ENCODE measurements around the gene TAF3.

DNA sequence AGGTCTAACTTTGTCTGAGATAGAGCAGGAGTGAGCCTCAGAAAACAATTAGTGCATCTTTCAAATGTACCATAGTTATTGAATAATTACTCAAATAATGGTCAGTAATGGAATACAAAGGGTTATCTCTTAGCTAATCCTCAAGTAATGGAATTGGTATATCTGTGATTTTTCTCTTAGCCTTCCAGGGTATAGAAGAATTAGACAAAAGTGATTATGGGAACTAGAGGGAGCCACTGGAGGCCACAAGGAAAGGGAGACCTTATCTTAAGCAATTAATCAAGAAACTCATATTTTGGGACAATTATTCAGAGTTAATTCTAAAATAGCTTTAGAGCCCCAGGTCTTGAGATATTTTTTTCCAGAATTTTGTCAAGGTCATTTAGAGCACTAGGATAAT lies 126.2 kb downstream of the TAF3 start:
- TF ChIP-seq, protein P1, sequence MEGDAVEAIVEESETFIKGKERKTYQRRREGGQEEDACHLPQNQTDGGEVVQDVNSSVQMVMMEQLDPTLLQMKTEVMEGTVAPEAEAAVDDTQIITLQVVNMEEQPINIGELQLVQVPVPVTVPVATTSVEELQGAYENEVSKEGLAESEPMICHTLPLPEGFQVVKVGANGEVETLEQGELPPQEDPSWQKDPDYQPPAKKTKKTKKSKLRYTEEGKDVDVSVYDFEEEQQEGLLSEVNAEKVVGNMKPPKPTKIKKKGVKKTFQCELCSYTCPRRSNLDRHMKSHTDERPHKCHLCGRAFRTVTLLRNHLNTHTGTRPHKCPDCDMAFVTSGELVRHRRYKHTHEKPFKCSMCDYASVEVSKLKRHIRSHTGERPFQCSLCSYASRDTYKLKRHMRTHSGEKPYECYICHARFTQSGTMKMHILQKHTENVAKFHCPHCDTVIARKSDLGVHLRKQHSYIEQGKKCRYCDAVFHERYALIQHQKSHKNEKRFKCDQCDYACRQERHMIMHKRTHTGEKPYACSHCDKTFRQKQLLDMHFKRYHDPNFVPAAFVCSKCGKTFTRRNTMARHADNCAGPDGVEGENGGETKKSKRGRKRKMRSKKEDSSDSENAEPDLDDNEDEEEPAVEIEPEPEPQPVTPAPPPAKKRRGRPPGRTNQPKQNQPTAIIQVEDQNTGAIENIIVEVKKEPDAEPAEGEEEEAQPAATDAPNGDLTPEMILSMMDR (optimal IDR thresholded peaks at IDR 0.05 in 1 of 3, IDR thresholded peaks at IDR 0.05 in 1 of 3, conservative IDR thresholded peaks at IDR 0.05 in 1 of 3; ENCODE audit: extremely low read depth in 1 of 3, insufficient read depth in 2 of 3, low read length in 3 of 3): no peak
- no peak for TF ChIP-seq EZH2 (IDR thresholded peaks at IDR 0.05; ENCODE audit: low read length)

Data from keratinocyte (primary cell).